Measurements from ENCODE around the gene RET. TPM values are rescaled to one million over a fixed set of nuclear protein-coding genes. Genes with fewer than 3 reads are reported as not detected.

RET gene
- total RNA-seq, 1 experiment from 2014 or later, result not detected

- H3K4me3 Mint-ChIP-seq (ENCODE audit: unreplicated experiment), result no peak overlapping the region
- no peaks in the 10 kb centered on the region for H3K4me1 Mint-ChIP-seq (ENCODE audit: low read depth, unreplicated experiment)
- no peak overlapping the region for H3K4me3 ChIP-seq (ENCODE audit: low read depth, low read length)
- intact Hi-C loops (cut with micrococcal nuclease; ENCODE audit: unreplicated experiment), result no loop called here
- no peak for DNase-seq
- no peaks in the 10 kb centered on the region for H3K36me3 ChIP-seq (ENCODE audit: control insufficient read depth, insufficient read depth, low read length)
- H3K27me3 Mint-ChIP-seq (ENCODE audit: insufficient read depth, unreplicated experiment), result no peaks in the 10 kb centered on the region
- no peaks in the 10 kb centered on the region for H3K27me3 ChIP-seq (replicated peaks; ENCODE audit: control insufficient read depth, insufficient read depth, low read length)
- TF ChIP-seq CTCF (IDR thresholded peaks at IDR 0.05; ENCODE audit: insufficient read depth in 1 of 2, low read depth in 1 of 2, low read length in 1 of 2, severe bottlenecking in 1 of 2, unreplicated experiment in 1 of 2), result no peak
- no TSS peak for BruUV-seq (replicated peaks)
- H3K9me3 ChIP-seq, result no peaks in the 10 kb centered on the region
- no peaks in the 10 kb centered on the region for H3K4me1 ChIP-seq
- H3K27ac Mint-ChIP-seq (ENCODE audit: unreplicated experiment), result no peak overlapping the region
- no peaks in the 10 kb centered on the region for H3K36me3 Mint-ChIP-seq (ENCODE audit: insufficient read depth, unreplicated experiment)
- ChIA-PET POLR2A (no interaction called here), CTCF (no interaction called here)
- no peaks in the 10 kb centered on the region for H3K9me3 Mint-ChIP-seq (ENCODE audit: unreplicated experiment)
Observed at GRCh38 chr10:43111921-43112607, 35.2 kb downstream of the RET start.

DNA sequence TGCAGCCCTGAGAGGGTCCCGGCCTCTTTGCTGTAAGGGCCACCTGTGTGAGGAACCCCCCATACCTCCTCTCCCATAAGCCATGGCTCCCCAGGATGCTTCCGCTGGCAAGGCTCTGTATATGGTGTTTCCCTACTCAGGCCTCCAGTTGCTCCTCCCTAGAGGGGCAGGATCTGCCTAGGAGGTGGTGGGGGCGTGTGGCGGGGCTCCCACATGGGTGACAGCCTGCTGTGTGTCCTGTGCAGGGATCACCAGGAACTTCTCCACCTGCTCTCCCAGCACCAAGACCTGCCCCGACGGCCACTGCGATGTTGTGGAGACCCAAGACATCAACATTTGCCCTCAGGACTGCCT lies 35.7 kb downstream of the RET start:
- no peak for DNase-seq
- no peaks in the 10 kb centered on the region for H3K36me3 ChIP-seq (ENCODE audit: control insufficient read depth, insufficient read depth, low read length)
- Mint-ChIP-seq H3K4me1 (ENCODE audit: low read depth, unreplicated experiment) (no peaks in the 10 kb centered on the region), H3K27ac (ENCODE audit: unreplicated experiment) (no peak overlapping the region), H3K4me3 (ENCODE audit: unreplicated experiment) (no peak overlapping the region), H3K36me3 (ENCODE audit: insufficient read depth, unreplicated experiment) (no peaks in the 10 kb centered on the region), H3K9me3 (ENCODE audit: unreplicated experiment) (no peaks in the 10 kb centered on the region), H3K27me3 (ENCODE audit: insufficient read depth, unreplicated experiment) (peaks cover 3% of the 10 kb centered on the region)
- no peaks in the 10 kb centered on the region for H3K9me3 ChIP-seq
- intact Hi-C loops (cut with micrococcal nuclease; ENCODE audit: unreplicated experiment), result no loop called here
- BruUV-seq (replicated peaks), result no TSS peak
- H3K4me1 ChIP-seq, result no peaks in the 10 kb centered on the region
- H3K27me3 ChIP-seq (replicated peaks; ENCODE audit: control insufficient read depth, insufficient read depth, low read length), result no peaks in the 10 kb centered on the region
- no peak overlapping the region for H3K4me3 ChIP-seq (ENCODE audit: low read depth, low read length)
- ChIA-PET POLR2A (no interaction called here), CTCF (no interaction called here)
- TF ChIP-seq CTCF (IDR thresholded peaks at IDR 0.05; ENCODE audit: insufficient read depth in 1 of 2, low read depth in 1 of 2, low read length in 1 of 2, severe bottlenecking in 1 of 2, unreplicated experiment in 1 of 2), result no peak

DNA sequence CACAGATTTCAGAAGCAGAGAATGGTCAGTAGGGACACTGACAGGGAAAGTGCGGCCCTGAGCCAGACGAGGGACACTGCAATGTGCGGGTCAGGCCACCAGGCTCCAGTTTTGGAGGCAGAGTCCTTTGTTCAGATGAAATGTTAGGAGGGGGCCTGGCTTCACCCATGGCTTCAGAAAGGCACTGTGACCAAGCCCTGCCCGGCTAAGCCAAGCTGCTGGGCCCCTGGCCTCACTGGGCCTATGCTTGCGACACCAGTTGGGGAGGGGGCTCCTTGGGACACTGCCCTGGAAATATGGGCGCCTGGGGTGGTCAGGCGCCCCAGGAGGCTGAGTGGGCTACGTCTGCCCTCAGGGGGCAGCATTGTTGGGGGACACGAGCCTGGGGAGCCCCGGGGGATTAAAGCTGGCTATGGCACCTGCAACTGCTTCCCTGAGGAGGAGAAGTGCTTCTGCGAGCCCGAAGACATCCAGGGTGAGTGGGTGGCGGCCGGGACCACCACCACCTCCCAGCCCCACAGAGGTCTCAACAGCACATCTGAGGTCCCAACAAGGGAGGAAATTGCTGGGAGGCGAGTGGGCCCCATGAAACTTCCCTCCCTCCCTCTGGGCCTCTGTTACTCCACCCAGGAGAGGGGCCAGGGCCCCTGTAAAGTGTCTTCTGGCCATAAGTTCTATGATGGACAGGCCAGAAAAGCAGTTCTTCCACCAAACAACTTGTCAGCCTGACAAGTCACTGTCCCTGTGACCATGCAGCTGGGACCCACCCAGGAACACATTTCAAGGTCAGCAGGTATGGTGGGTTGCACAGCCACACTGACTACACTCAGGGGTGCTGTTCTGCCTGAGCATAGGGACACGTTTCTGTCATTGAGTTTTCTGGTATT lies 36.6 kb downstream of the RET start:
- Mint-ChIP-seq H3K36me3 (ENCODE audit: insufficient read depth, unreplicated experiment) (no peaks in the 10 kb centered on the region), H3K4me3 (ENCODE audit: unreplicated experiment) (no peak overlapping the region), H3K27me3 (ENCODE audit: insufficient read depth, unreplicated experiment) (peaks cover 5% of the 10 kb centered on the region), H3K4me1 (ENCODE audit: low read depth, unreplicated experiment) (no peaks in the 10 kb centered on the region), H3K9me3 (ENCODE audit: unreplicated experiment) (no peaks in the 10 kb centered on the region), H3K27ac (ENCODE audit: unreplicated experiment) (no peak overlapping the region)
- DNase-seq, result no peak
- H3K27me3 ChIP-seq (replicated peaks; ENCODE audit: control insufficient read depth, insufficient read depth, low read length), result no peaks in the 10 kb centered on the region
- POLR2A ChIA-PET, result no interaction called here
- H3K4me1 ChIP-seq, result no peaks in the 10 kb centered on the region
- BruUV-seq (replicated peaks), result no TSS peak
- H3K9me3 ChIP-seq, result no peaks in the 10 kb centered on the region
- CTCF ChIA-PET, result interaction anchor here (0.6 kb wide), 1 partner anchor 112 kb away, joined by 3 read pairs; no protein-coding TSS in a partner anchor
- TF ChIP-seq CTCF (IDR thresholded peaks at IDR 0.05; ENCODE audit: insufficient read depth in 1 of 2, low read depth in 1 of 2, low read length in 1 of 2, severe bottlenecking in 1 of 2, unreplicated experiment in 1 of 2), result no peak
- no peak overlapping the region for H3K4me3 ChIP-seq (ENCODE audit: low read depth, low read length)
- intact Hi-C loops (cut with micrococcal nuclease; ENCODE audit: unreplicated experiment), result no loop called here
- H3K36me3 ChIP-seq (ENCODE audit: control insufficient read depth, insufficient read depth, low read length), result no peaks in the 10 kb centered on the region
